ENCODE data around the gene NDUFAF8.

DNA sequence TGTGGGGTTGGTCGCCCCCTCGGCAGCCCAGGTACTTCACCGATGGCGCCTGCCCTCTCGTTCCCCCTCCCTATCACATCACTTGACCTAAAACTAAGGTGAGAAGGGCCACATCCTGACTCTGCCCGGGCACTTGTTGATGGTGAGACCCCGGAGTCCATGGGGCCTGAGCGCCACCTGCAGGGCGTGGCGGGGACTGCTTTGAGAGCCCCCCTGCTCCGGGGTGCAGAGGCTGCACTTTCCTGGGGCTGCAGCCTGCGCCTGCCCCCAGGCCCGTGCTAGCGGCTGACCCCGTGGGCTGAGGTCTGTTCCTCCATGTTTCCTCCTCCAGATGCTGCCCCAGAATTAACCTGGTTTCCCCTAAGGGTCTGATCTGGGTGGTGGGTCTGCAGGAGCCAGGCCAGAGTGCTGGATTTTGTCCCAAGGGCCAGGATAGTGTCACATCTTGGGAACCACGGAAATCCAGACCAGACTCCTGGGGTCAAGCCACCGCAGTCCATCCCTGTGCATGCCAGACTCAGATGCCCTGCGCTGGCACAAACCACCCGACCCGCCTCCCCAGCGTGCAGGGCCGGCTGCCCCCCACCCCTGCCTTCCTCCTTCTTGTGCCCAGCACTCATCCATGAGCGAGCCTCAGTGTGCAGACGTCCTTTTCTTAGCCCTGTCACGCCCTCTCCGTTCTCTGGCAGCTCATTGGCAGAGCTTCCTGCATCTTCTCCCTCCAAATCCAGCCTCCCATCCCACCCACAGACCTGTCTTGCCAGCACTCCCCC lies 2.7 kb downstream of the NDUFAF8 start:
- TF ChIP-seq EZH2 (IDR thresholded peaks at IDR 0.05; ENCODE audit: insufficient read depth, poor library complexity, severe bottlenecking) (no peak), EZH2phosphoT487 (IDR thresholded peaks at IDR 0.05; ENCODE audit: insufficient read depth, low read depth) (no peak)
